ENCODE results near the gene GLRA1. TPM values are rescaled to one million over a fixed set of nuclear protein-coding genes. Genes with fewer than 3 reads are reported as not detected.

The GLRA1 gene
- total RNA-seq, 1 donor from 2014 or later: not detected

GRCh38 chr5:151873701-151874100 lies 51.0 kb downstream of the GLRA1 start:
- Histone ChIP-seq H3K4me3 (no peak overlapping the region), H3K27ac (replicated peaks) (no peak overlapping the region), H3K36me3 (no peaks in the 10 kb centered on the region), H3K4me1 (no peaks in the 10 kb centered on the region), H3K27me3 (ENCODE audit: low read depth) (no peaks in the 10 kb centered on the region), H3K9me3 (replicated peaks) (peaks cover 12% of the 10 kb centered on the region)
- no peak for DNase-seq
- no peak for TF ChIP-seq CTCF (IDR thresholded peaks at IDR 0.05; ENCODE audit: borderline replicate concordance)
- intact Hi-C loops (cut with micrococcal nuclease): no loop called here

GRCh38 chr5:151872701-151873100 lies 52.0 kb downstream of the GLRA1 start:
- no peak overlapping the region for H3K4me3 ChIP-seq
- peaks cover 12% of the 10 kb centered on the region for H3K9me3 ChIP-seq (replicated peaks)
- intact Hi-C loops (cut with micrococcal nuclease): no loop called here
- no peaks in the 10 kb centered on the region for H3K4me1 ChIP-seq
- no peak for TF ChIP-seq CTCF (IDR thresholded peaks at IDR 0.05; ENCODE audit: borderline replicate concordance)
- no peak for DNase-seq
- H3K27ac ChIP-seq (replicated peaks): no peak overlapping the region
- no peaks in the 10 kb centered on the region for H3K36me3 ChIP-seq
- H3K27me3 ChIP-seq (ENCODE audit: low read depth): no peaks in the 10 kb centered on the region

- Histone ChIP-seq H3K27ac (replicated peaks) (no peak overlapping the region), H3K4me1 (no peaks in the 10 kb centered on the region), H3K9me3 (replicated peaks) (no peaks in the 10 kb centered on the region), H3K36me3 (no peaks in the 10 kb centered on the region), H3K4me3 (no peak overlapping the region), H3K27me3 (ENCODE audit: low read depth) (no peaks in the 10 kb centered on the region)
- intact Hi-C loops (cut with micrococcal nuclease): no loop called here
- DNase-seq: no peak
- no peak for TF ChIP-seq CTCF (IDR thresholded peaks at IDR 0.05; ENCODE audit: borderline replicate concordance)
Measured at GRCh38 chr5:151870820-151871219, 53.8 kb downstream of the GLRA1 start.

GRCh38 chr5:151870271-151870670 lies 54.4 kb downstream of the GLRA1 start:
- H3K36me3 ChIP-seq: no peaks in the 10 kb centered on the region
- no peaks in the 10 kb centered on the region for H3K27me3 ChIP-seq (ENCODE audit: low read depth)
- H3K4me1 ChIP-seq: no peaks in the 10 kb centered on the region
- DNase-seq: no peak
- no peak overlapping the region for H3K4me3 ChIP-seq
- no peak overlapping the region for H3K27ac ChIP-seq (replicated peaks)
- no peak for TF ChIP-seq CTCF (IDR thresholded peaks at IDR 0.05; ENCODE audit: borderline replicate concordance)
- H3K9me3 ChIP-seq (replicated peaks): no peaks in the 10 kb centered on the region
- intact Hi-C loops (cut with micrococcal nuclease): no loop called here

GRCh38 chr5:151869843-151870242 lies 54.8 kb downstream of the GLRA1 start:
- no peak for DNase-seq

More at GRCh38 chr5:151869843-151870242, 54.8 kb downstream of the GLRA1 start:
- intact Hi-C loops (cut with micrococcal nuclease): no loop called here
- Histone ChIP-seq H3K9me3 (replicated peaks) (no peaks in the 10 kb centered on the region), H3K27ac (replicated peaks) (no peak overlapping the region), H3K27me3 (ENCODE audit: low read depth) (no peaks in the 10 kb centered on the region), H3K4me1 (no peaks in the 10 kb centered on the region), H3K36me3 (no peaks in the 10 kb centered on the region), H3K4me3 (no peak overlapping the region)
- TF ChIP-seq CTCF (IDR thresholded peaks at IDR 0.05; ENCODE audit: borderline replicate concordance): no peak

Measured in left ventricle myocardium inferior (tissue), 1 donor.